GM19438 (cell line): ENCODE data around the gene ADAMTS8.

ENCODE experiments used
- ATAC-seq: cut with Tn5 transposase; IDR thresholded peaks from one replicate; pipeline ENCODE4 v1.9.1; 2021; ENCODE audit warnings: low read depth; ENCODE audit not compliant: unreplicated experiment

Gene ADAMTS8

GRCh38 chr11:130359419-130359818 lies 69.0 kb downstream of the ADAMTS8 start:
- ATAC-seq, result no peak

GRCh38 chr11:130358398-130358797 lies 70.0 kb downstream of the ADAMTS8 start:
- ATAC-seq, result no peak
